CD14-positive monocyte (primary cell): Measurements from ENCODE around the gene CCDC3. TPM values are rescaled to one million over a fixed set of nuclear protein-coding genes. Genes with fewer than 3 reads are reported as not detected.

Experiments used
- DNase-seq, 3 donors: peaks; one replicate each; pipeline ENCODE4 v3.0.0-alpha.2; 2011 to 2022
- H2AFZ ChIP-seq: 2 replicates; pipeline ENCODE4 v1.6.0; 2012; ENCODE audit warnings: mild to moderate bottlenecking, low read depth, low read length, inconsistent platforms; ENCODE audit not compliant: insufficient read depth, poor library complexity, severe bottlenecking
- H3K27ac ChIP-seq, 2 donors: 1 replicate in 1 of 2; 2 replicates in 1 of 2; pipeline ENCODE4 v1.5.1; 2012 to 2013; ENCODE audit warnings: low read length in 2 of 2, control low read depth in 1 of 2, inconsistent platforms in 1 of 2, low read depth in 1 of 2, mild to moderate bottlenecking in 1 of 2
- H3K27me3 ChIP-seq, 2 donors: one replicate each; pipeline versions ENCODE4 v1.6.0 to v1.6.1; 2011 to 2013; ENCODE audit warnings: low read length in 2 of 2; ENCODE audit not compliant: control insufficient read depth in 2 of 2, insufficient read depth in 2 of 2
- H3K36me3 ChIP-seq, 2 donors: replicated peaks in 1 of 2; 1 replicate in 1 of 2; 2 replicates in 1 of 2; pipeline versions ENCODE4 v1.5.1 to v1.6.1; 2012 to 2013; ENCODE audit warnings: low read length in 2 of 2, control low read depth in 1 of 2, inconsistent platforms in 1 of 2, mild to moderate bottlenecking in 1 of 2; ENCODE audit not compliant: insufficient read depth in 2 of 2, control insufficient read depth in 1 of 2
- H3K4me1 ChIP-seq, 2 donors: 1 replicate in 1 of 2; 2 replicates in 1 of 2; pipeline versions ENCODE4 v1.5.1 to v1.6.1; 2012 to 2013; ENCODE audit warnings: low read length in 2 of 2, control low read depth in 1 of 2, inconsistent platforms in 1 of 2, mild to moderate bottlenecking in 1 of 2, moderate library complexity in 1 of 2; ENCODE audit not compliant: insufficient read depth in 2 of 2, control insufficient read depth in 1 of 2
- H3K4me2 ChIP-seq: replicated peaks from 2 replicates; pipeline ENCODE3; 2012; ENCODE audit warnings: low read length, moderate library complexity, mild to moderate bottlenecking; ENCODE audit not compliant: poor library complexity, severe bottlenecking; ENCODE audit errors: extremely low read depth
- H3K4me3 ChIP-seq, 3 experiments: fragments of 200-600 bp in 1 of 3; sonication (generic) in 1 of 3; replicated peaks in 1 of 3; 1 replicate in 2 of 3; 2 replicates in 1 of 3; pipeline ENCODE4 v1.5.1; 2011 to 2013; ENCODE audit warnings: low read length in 3 of 3, mild to moderate bottlenecking in 3 of 3, control low read depth in 2 of 3, low read depth in 2 of 3, inconsistent platforms in 1 of 3, moderate library complexity in 1 of 3
- H3K79me2 ChIP-seq: 2 replicates; pipeline ENCODE4 v1.6.0; 2012; ENCODE audit warnings: mild to moderate bottlenecking, control low read depth, inconsistent platforms, low read length, moderate library complexity; ENCODE audit not compliant: insufficient read depth
- H3K9ac ChIP-seq: 2 replicates; pipeline ENCODE4 v1.6.0; 2017; ENCODE audit warnings: low read length, mild to moderate bottlenecking; ENCODE audit not compliant: insufficient read depth, poor library complexity, severe bottlenecking
- H3K9me3 ChIP-seq, 2 donors: replicated peaks in 1 of 2; 1 replicate in 1 of 2; 2 replicates in 1 of 2; pipeline versions ENCODE4 v1.5.1 to v1.6.1; 2012 to 2013; ENCODE audit warnings: low read length in 2 of 2, control low read depth in 1 of 2; ENCODE audit not compliant: control insufficient read depth in 1 of 2, insufficient read depth in 1 of 2
- H4K20me1 ChIP-seq: 2 replicates; pipeline ENCODE4 v1.6.0; 2012; ENCODE audit warnings: mild to moderate bottlenecking, low read length, control low read depth, moderate library complexity; ENCODE audit not compliant: insufficient read depth
- H3K27ac Mint-ChIP-seq, 7 donors: one replicate each; pipeline ENCODE4 v1.8.0; 2020; ENCODE audit warnings: mild to moderate bottlenecking in 7 of 7, mixed read lengths in 7 of 7, moderate library complexity in 6 of 7, inconsistent platforms in 2 of 7
- H3K27me3 Mint-ChIP-seq, 3 donors: one replicate each; pipeline ENCODE4 v1.8.0; 2021 to 2022; ENCODE audit warnings: low read depth in 3 of 3, mild to moderate bottlenecking in 3 of 3, mixed read lengths in 3 of 3, moderate library complexity in 3 of 3, inconsistent platforms in 1 of 3
- H3K36me3 Mint-ChIP-seq, 2 donors: one replicate each; pipeline ENCODE4 v1.8.0; 2020; ENCODE audit warnings: mixed read lengths in 2 of 2, inconsistent platforms in 1 of 2, mild to moderate bottlenecking in 1 of 2
- H3K4me1 Mint-ChIP-seq: one replicate; pipeline ENCODE4 v1.8.0; 2020; ENCODE audit warnings: mild to moderate bottlenecking, mixed read lengths
- H3K4me3 Mint-ChIP-seq, 2 donors: one replicate each; pipeline ENCODE4 v1.8.0; 2020; ENCODE audit warnings: mild to moderate bottlenecking in 2 of 2, mixed read lengths in 2 of 2, moderate library complexity in 1 of 2
- H3K9me3 Mint-ChIP-seq, 7 donors: one replicate each; pipeline ENCODE4 v1.8.0; 2020 to 2022; ENCODE audit warnings: mixed read lengths in 7 of 7, mild to moderate bottlenecking in 6 of 7, moderate library complexity in 6 of 7, inconsistent platforms in 2 of 7
- CTCF ChIP-seq: fragments of 200-600 bp; IDR thresholded peaks from one replicate; pipeline ENCODE4 v1.8.0; 2022; ENCODE audit warnings: antibody characterized with exemption, mild to moderate bottlenecking
- WGBS: methylation state at CpG from one replicate; pipeline ENCODE4 v1.1.5; 2013; ENCODE audit warnings: missing lambda C conversion rate; ENCODE audit not compliant: insufficient coverage; 5-methylcytosine and 5-hydroxymethylcytosine counted together
- intact Hi-C, 2 donors: fragments of 100-400 bp; cut with micrococcal nuclease; formaldehyde crosslinking; loops; one replicate each; pipeline versions ENCODE4 v1.15.0 to v1.15.1; 2023
- polyA plus RNA-seq, 3 donors: library from polyadenylated mRNA; depleted of rRNA in 1 of 3; unstranded in 2 of 3; stranded (reverse) in 1 of 3; fragments of 300-500 nt in 2 of 3; fragments of >200 nt in 1 of 3; fragmentation: Illumina TruSeq in 2 of 3; gene quantifications; 1 replicate in 2 of 3; 2 replicates in 1 of 3; pipeline ENCODE4 v1.2.3, GENCODE V29; 2012 to 2021

The CCDC3 gene
- polyA plus RNA-seq, 3 donors: not detected

GRCh38 chr10:12908773-12909172 lies 92.7 kb downstream of the CCDC3 start:
- Mint-ChIP-seq H3K36me3 (no peaks in the 10 kb centered on the region), H3K4me1 (no peaks in the 10 kb centered on the region), H3K27ac (no peak overlapping the region), H3K27me3 (peaks cover 2 to 6% (median 4%) of the 10 kb centered on the region in 3 donors), H3K9me3 (peaks cover 0 to 5% (median 0%) of the 10 kb centered on the region in 7 donors), H3K4me3 (no peak overlapping the region)
- H3K4me1 ChIP-seq: no peaks in the 10 kb centered on the region
- H3K4me3 ChIP-seq: no peak overlapping the region
- H3K36me3 ChIP-seq: no peaks in the 10 kb centered on the region
- H3K4me2 ChIP-seq: no peak overlapping the region
- no peak for DNase-seq
- no peaks in the 10 kb centered on the region for H3K79me2 ChIP-seq
- TF ChIP-seq CTCF: no peak
- no peak overlapping the region for H2AFZ ChIP-seq
- no peaks in the 10 kb centered on the region for H4K20me1 ChIP-seq
- no peaks in the 10 kb centered on the region for H3K27me3 ChIP-seq
- no peak overlapping the region for H3K27ac ChIP-seq
- intact Hi-C loops: no loop called here
- no peaks in the 10 kb centered on the region for H3K9me3 ChIP-seq
- H3K9ac ChIP-seq: no peak overlapping the region
- WGBS: 100% methylated on average over 4 of the region's 4 CpGs

DNA sequence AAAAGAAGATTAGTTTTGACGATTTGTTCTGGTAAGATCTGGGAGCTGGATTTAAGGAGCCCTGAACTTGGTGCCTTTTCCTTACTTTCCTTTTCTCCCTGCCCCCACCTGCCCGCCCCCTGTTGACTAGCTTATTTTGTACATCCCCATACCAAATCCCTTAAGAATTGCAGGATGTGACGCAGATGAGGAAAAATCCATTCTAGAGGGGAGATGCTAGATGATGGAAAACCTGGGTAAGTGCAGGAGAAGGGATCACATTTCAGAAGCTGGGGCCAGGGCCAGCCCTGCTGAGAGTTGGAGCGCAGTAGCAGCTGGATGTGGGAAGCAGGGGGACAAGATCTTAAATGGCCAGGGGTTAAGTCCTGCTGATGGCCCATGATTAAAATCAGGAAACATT lies 93.9 kb downstream of the CCDC3 start:
- peaks cover 0 to 5% (median 0%) of the 10 kb centered on the region in 7 donors for H3K9me3 Mint-ChIP-seq
- H3K27me3 ChIP-seq: no peaks in the 10 kb centered on the region
- H3K27ac Mint-ChIP-seq: no peak overlapping the region
- no peak overlapping the region for H3K9ac ChIP-seq
- H4K20me1 ChIP-seq: no peaks in the 10 kb centered on the region
- no peak for TF ChIP-seq CTCF
- no peak overlapping the region for H2AFZ ChIP-seq
- H3K27me3 Mint-ChIP-seq: peaks cover 3 to 6% (median 4%) of the 10 kb centered on the region in 3 donors
- H3K36me3 Mint-ChIP-seq: no peaks in the 10 kb centered on the region
- H3K27ac ChIP-seq: no peak overlapping the region
- no peaks in the 10 kb centered on the region for H3K4me1 Mint-ChIP-seq
- intact Hi-C loops: no loop called here
- H3K9me3 ChIP-seq: no peaks in the 10 kb centered on the region
- H3K4me2 ChIP-seq: no peak overlapping the region
- no peaks in the 10 kb centered on the region for H3K4me1 ChIP-seq
- no peak for DNase-seq
- H3K79me2 ChIP-seq: no peaks in the 10 kb centered on the region
- no peak overlapping the region for H3K4me3 ChIP-seq
- H3K36me3 ChIP-seq: no peaks in the 10 kb centered on the region
- H3K4me3 Mint-ChIP-seq: no peak overlapping the region
- WGBS: 100% methylated on average over 1 of the region's 4 CpGs
